Colon (tissue), 2 donors: ENCODE results near the gene CSF1R.

Experiments
- FAIRE-seq: peaks from 2 replicates; lab custom pipeline; 2012; peaks lifted over from hg19 to GRCh38; lab: Jason Lieb, UNC
- donor health status: control.
- donor health status: control.

The CSF1R gene

GRCh38 chr5:150120617-150121447 is 34.5 kb upstream of the CSF1R start:
- FAIRE-seq: no peak

GRCh38 chr5:150120062-150120441 is 33.7 kb upstream of the CSF1R start:
- FAIRE-seq: no peak

GRCh38 chr5:150119421-150120061 is 33.2 kb upstream of the CSF1R start:
- no peak for FAIRE-seq

GRCh38 chr5:150118561-150119229 is 32.3 kb upstream of the CSF1R start:
- no peak for FAIRE-seq

GRCh38 chr5:150117945-150118560 is 31.7 kb upstream of the CSF1R start:
- no peak for FAIRE-seq

GRCh38 chr5:150116667-150117400 is 30.5 kb upstream of the CSF1R start:
- FAIRE-seq: no peak

- FAIRE-seq: no peak
These were observed 28.5 kb upstream of the CSF1R start for GRCh38 chr5:150114773-150115408.

GRCh38 chr5:150114102-150114641 is 27.8 kb upstream of the CSF1R start:
- no peak for FAIRE-seq

GRCh38 chr5:150113047-150113744 is 26.8 kb upstream of the CSF1R start:
- no peak for FAIRE-seq

- no peak for FAIRE-seq
These were observed 26.1 kb upstream of the CSF1R start for GRCh38 chr5:150112201-150113046.

- FAIRE-seq: no peak
These were observed 24.8 kb upstream of the CSF1R start for GRCh38 chr5:150111122-150111521.

- no peak for FAIRE-seq
These were observed 23.6 kb upstream of the CSF1R start for GRCh38 chr5:150109921-150110320.

GRCh38 chr5:150108711-150109514 is 22.6 kb upstream of the CSF1R start:
- FAIRE-seq: no peak

- no peak for FAIRE-seq
These were observed 21.6 kb upstream of the CSF1R start for GRCh38 chr5:150107909-150108447.

GRCh38 chr5:150106674-150107426 is 20.5 kb upstream of the CSF1R start:
- FAIRE-seq: no peak

GRCh38 chr5:150105928-150106615 is 19.7 kb upstream of the CSF1R start:
- FAIRE-seq: no peak

GRCh38 chr5:150104550-150104870 is 18.2 kb upstream of the CSF1R start:
- no peak for FAIRE-seq
